Peyer's patch (tissue), 4 donors: ENCODE data around the gene SIAE. TPM values are rescaled to one million over a fixed set of nuclear protein-coding genes. Genes with fewer than 3 reads are reported as not detected.

ENCODE experiments used
- DNase-seq, 3 donors: peaks; one replicate each; pipeline ENCODE4 v3.0.0-alpha.2; 2017 to 2019
- H3K27ac ChIP-seq, 4 donors: fragments of 200-600 bp; sonication (generic); one replicate each; pipeline ENCODE4 v1.5.1; 2016 to 2019
- H3K27me3 ChIP-seq, 2 donors: fragments of 200-600 bp; sonication (generic); one replicate each; pipeline ENCODE4 v1.5.1; 2019
- H3K36me3 ChIP-seq, 3 donors: fragments of 200-600 bp; sonication (generic); one replicate each; pipeline ENCODE4 v1.5.1; 2016 to 2019
- H3K4me1 ChIP-seq, 4 donors: fragments of 200-600 bp; sonication (generic); one replicate each; pipeline ENCODE4 v1.5.1; 2016 to 2019
- H3K4me3 ChIP-seq, 4 donors: fragments of 200-600 bp; sonication (generic); 1 replicate in 3 of 4; 2 replicates in 1 of 4; pipeline ENCODE4 v1.5.1; 2016 to 2019; ENCODE audit warnings: mild to moderate bottlenecking in 1 of 4
- H3K9me3 ChIP-seq, 4 donors: fragments of 200-600 bp; sonication (generic); one replicate each; pipeline ENCODE4 v1.5.1; 2016 to 2019; ENCODE audit warnings: mild to moderate bottlenecking in 1 of 4
- CTCF ChIP-seq, 6 experiments: fragments of 450-650 bp in 4 of 6; fragments of 200-600 bp in 2 of 6; sonication (generic) in 1 of 6; IDR thresholded peaks; one replicate each; pipeline ENCODE4 v1.5.1; 2017 to 2019; ENCODE audit warnings: antibody characterized with exemption in 6 of 6, mild to moderate bottlenecking in 3 of 6, moderate library complexity in 1 of 6
- POLR2A ChIP-seq, 2 donors: fragments of 450-650 bp; IDR thresholded peaks; one replicate each; pipeline ENCODE4 v1.5.1; 2017; ENCODE audit warnings: antibody characterized with exemption in 2 of 2, mild to moderate bottlenecking in 2 of 2, moderate library complexity in 2 of 2
- total RNA-seq, 4 donors: library from RNA; depleted of rRNA; stranded (reverse); fragments of >200 nt; gene quantifications; one replicate each; pipeline ENCODE4 v1.1.0, GENCODE V29; 2016

The SIAE gene
- total RNA-seq, 4 donors from 2014 or later: 9.9 to 88.8 (median 50.8) TPM

GRCh38 chr11:124602193-124602592 lies 71.3 kb downstream of the SIAE start:
- Histone ChIP-seq H3K4me3 (no peak overlapping the region), H3K4me1 (no peaks in the 10 kb centered on the region), H3K36me3 (no peaks in the 10 kb centered on the region), H3K9me3 (no peaks in the 10 kb centered on the region), H3K27me3 (no peaks in the 10 kb centered on the region), H3K27ac (no peak overlapping the region)
- TF ChIP-seq CTCF (IDR thresholded peaks at IDR 0.05) (no peak), POLR2A (IDR thresholded peaks at IDR 0.05) (no peak)
- DNase-seq: no peak

GRCh38 chr11:124600621-124601320 lies 72.8 kb downstream of the SIAE start:
- TF ChIP-seq POLR2A (IDR thresholded peaks at IDR 0.05) (no peak), CTCF (IDR thresholded peaks at IDR 0.05) (no peak)
- H3K9me3 ChIP-seq: no peaks in the 10 kb centered on the region
- no peaks in the 10 kb centered on the region for H3K36me3 ChIP-seq
- H3K27ac ChIP-seq: no peak overlapping the region
- H3K4me1 ChIP-seq: no peaks in the 10 kb centered on the region
- no peak for DNase-seq
- no peaks in the 10 kb centered on the region for H3K27me3 ChIP-seq
- no peak overlapping the region for H3K4me3 ChIP-seq

DNA sequence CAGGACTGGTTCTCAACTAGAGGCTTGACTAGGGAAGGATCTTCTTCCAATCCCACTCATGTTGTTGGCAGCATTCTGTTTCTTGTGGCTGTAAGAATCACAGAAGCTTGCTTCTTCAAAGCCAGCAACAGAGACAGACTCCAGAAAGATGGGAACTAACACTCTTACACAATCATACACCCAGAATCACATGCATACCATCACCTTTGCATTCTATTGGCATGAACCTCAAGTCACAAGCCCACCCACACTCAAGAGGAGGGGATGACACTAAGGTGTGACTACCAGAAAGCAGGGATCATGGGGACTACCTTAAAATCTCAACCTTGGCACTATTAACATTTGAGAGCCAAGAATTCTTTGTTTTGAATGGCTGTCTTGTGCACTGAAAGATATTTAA lies 75.9 kb downstream of the SIAE start:
- no peak for DNase-seq
- H3K27ac ChIP-seq: no peak overlapping the region
- H3K4me3 ChIP-seq: no peak overlapping the region
- no peaks in the 10 kb centered on the region for H3K4me1 ChIP-seq
- TF ChIP-seq POLR2A (IDR thresholded peaks at IDR 0.05) (no peak), CTCF (IDR thresholded peaks at IDR 0.05) (no peak)
- H3K36me3 ChIP-seq: no peaks in the 10 kb centered on the region
- no peaks in the 10 kb centered on the region for H3K9me3 ChIP-seq
- no peaks in the 10 kb centered on the region for H3K27me3 ChIP-seq

GRCh38 chr11:124595302-124595701 lies 78.2 kb downstream of the SIAE start:
- Histone ChIP-seq H3K27me3 (no peaks in the 10 kb centered on the region), H3K27ac (no peak overlapping the region), H3K4me3 (no peak overlapping the region), H3K4me1 (no peaks in the 10 kb centered on the region), H3K9me3 (no peaks in the 10 kb centered on the region), H3K36me3 (no peaks in the 10 kb centered on the region)
- DNase-seq: no peak
- no peak for TF ChIP-seq POLR2A (IDR thresholded peaks at IDR 0.05)
- TF ChIP-seq CTCF (IDR thresholded peaks at IDR 0.05): no peak

DNA sequence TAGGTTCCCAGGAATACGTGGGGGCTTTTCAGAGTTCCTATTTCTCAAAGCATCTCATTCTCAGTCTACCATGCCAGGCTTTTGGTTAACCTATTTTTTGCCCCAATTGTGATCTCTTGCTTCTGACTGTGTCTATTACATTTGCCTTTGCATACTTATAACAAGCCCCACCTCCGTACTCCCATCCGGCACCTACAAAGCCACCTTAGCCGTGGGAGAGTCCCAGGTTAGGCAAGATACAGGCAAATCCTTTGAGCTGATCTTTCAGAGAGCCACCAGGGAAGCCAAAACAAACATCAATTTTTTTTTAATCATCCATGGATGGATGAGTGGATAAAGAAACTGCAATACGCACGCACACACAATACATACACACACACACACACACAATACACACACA lies 80.9 kb downstream of the SIAE start:
- Histone ChIP-seq H3K36me3 (no peaks in the 10 kb centered on the region), H3K4me1 (no peaks in the 10 kb centered on the region), H3K27ac (no peak overlapping the region), H3K27me3 (no peaks in the 10 kb centered on the region), H3K4me3 (no peak overlapping the region), H3K9me3 (no peaks in the 10 kb centered on the region)
- TF ChIP-seq CTCF (IDR thresholded peaks at IDR 0.05): no peak
- no peak for TF ChIP-seq POLR2A (IDR thresholded peaks at IDR 0.05)
- DNase-seq: no peak

DNA sequence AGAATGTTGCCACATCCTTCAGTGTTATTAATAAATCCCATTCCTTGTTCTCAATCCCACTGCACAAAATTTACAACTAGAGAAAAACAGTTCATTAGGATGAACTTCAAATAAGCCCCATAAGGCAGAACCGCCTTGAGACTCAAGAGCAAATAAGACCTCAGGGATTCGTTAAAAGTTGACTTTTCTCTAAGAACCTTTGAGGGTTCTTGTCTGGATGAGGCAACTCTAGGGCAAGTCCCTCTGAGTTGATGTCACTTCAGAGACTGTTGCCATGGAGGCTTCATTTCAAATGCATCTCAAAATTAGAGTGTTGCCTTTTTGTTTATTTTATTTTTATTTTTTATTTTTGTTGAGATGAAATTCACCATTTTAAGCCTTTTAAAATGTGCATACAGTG lies 82.1 kb downstream of the SIAE start:
- DNase-seq: no peak
- no peaks in the 10 kb centered on the region for H3K36me3 ChIP-seq
- no peaks in the 10 kb centered on the region for H3K4me1 ChIP-seq
- no peaks in the 10 kb centered on the region for H3K27me3 ChIP-seq
- H3K9me3 ChIP-seq: no peaks in the 10 kb centered on the region
- TF ChIP-seq POLR2A (IDR thresholded peaks at IDR 0.05) (no peak), CTCF (IDR thresholded peaks at IDR 0.05) (no peak)
- no peak overlapping the region for H3K4me3 ChIP-seq
- H3K27ac ChIP-seq: no peak overlapping the region
